T-cell (primary cell): Measurements from ENCODE around the gene ACSL6. TPM values are rescaled to one million over a fixed set of nuclear protein-coding genes. Genes with fewer than 3 reads are reported as not detected.
"Not testable (repeated sequence)": the region's sequence is repeated elsewhere in the genome, so short reads cannot be mapped to it uniquely, and the experiment has no call there.

Experiments used
- ATAC-seq, 4 experiments: fragments of 200-7000 bp in 3 of 4; fragments of 150-1000 bp in 1 of 4; cut with Tn5 transposase; replicated peaks in 1 of 4; 1 replicate in 3 of 4; 2 replicates in 1 of 4; pipeline ENCODE4 v1.10.0; 2021; ENCODE audit warnings: moderate library complexity in 3 of 4, mild to moderate bottlenecking in 2 of 4, moderate number of reproducible peaks in 1 of 4
- CTCF ChIA-PET, 2 donors: fragments of 300-600 bp; sonication (Branson Sonifier 250); formaldehyde crosslinking; loops; one replicate each; lab custom pipeline; 2022; ENCODE audit warnings: antibody characterized with exemption in 2 of 2; lab: Charles Lee
- POLR2A ChIA-PET, 2 donors: fragments of 300-600 bp; sonication (Branson Sonifier 250); formaldehyde crosslinking; loops; one replicate each; lab custom pipeline; 2022; ENCODE audit warnings: antibody characterized with exemption in 2 of 2; lab: Charles Lee
- DNase-seq, 35 experiments: peaks; one replicate each; pipeline versions ENCODE4 v3.0.0 to v3.0.0-alpha.2; 2013 to 2023
- H3K27ac ChIP-seq: one replicate; pipeline ENCODE4 v1.5.1; 2013; ENCODE audit warnings: low read length
- H3K27me3 ChIP-seq, 2 experiments: replicated peaks in 1 of 2; 1 replicate in 1 of 2; 2 replicates in 1 of 2; pipeline versions ENCODE4 v1.6.1 to v1.7.0; 2013; ENCODE audit warnings: low read length in 1 of 2, mixed read lengths in 1 of 2; ENCODE audit not compliant: control insufficient read depth in 2 of 2, insufficient read depth in 2 of 2; ENCODE audit errors: extremely low read depth in 1 of 2
- H3K36me3 ChIP-seq, 2 donors: 1 replicate in 1 of 2; 2 replicates in 1 of 2; pipeline versions ENCODE4 v1.6.1 to v1.7.0; 2013; ENCODE audit warnings: low read length in 1 of 2; ENCODE audit not compliant: control insufficient read depth in 2 of 2, insufficient read depth in 1 of 2; ENCODE audit errors: extremely low read depth in 1 of 2
- H3K4me1 ChIP-seq, 2 experiments: 1 replicate in 1 of 2; 2 replicates in 1 of 2; pipeline versions ENCODE4 v1.6.1 to v1.7.0; 2013; ENCODE audit warnings: low read length in 2 of 2, mixed read lengths in 1 of 2; ENCODE audit not compliant: insufficient read depth in 2 of 2, control insufficient read depth in 1 of 2; ENCODE audit errors: extremely low read depth in 1 of 2
- H3K4me3 ChIP-seq, 2 donors: 1 replicate in 1 of 2; 2 replicates in 1 of 2; pipeline versions ENCODE4 v1.5.1 to v1.7.0; 2013; ENCODE audit warnings: mild to moderate bottlenecking in 2 of 2, low read length in 1 of 2, moderate library complexity in 1 of 2; ENCODE audit not compliant: control insufficient read depth in 1 of 2; ENCODE audit errors: extremely low read depth in 1 of 2
- H3K9me3 ChIP-seq: 2 replicates; pipeline ENCODE4 v1.7.0; 2013
- H3K27ac Mint-ChIP-seq, 2 donors: one replicate each; pipeline ENCODE4 v1.8.0; 2020 to 2021; ENCODE audit warnings: mild to moderate bottlenecking in 2 of 2, mixed read lengths in 2 of 2
- H3K27me3 Mint-ChIP-seq, 2 donors: one replicate each; pipeline ENCODE4 v1.8.0; 2021 to 2022; ENCODE audit warnings: mixed read lengths in 2 of 2
- H3K36me3 Mint-ChIP-seq: one replicate; pipeline ENCODE4 v1.8.0; 2021; ENCODE audit warnings: mixed read lengths
- H3K4me1 Mint-ChIP-seq, 3 donors: one replicate each; pipeline ENCODE4 v1.8.0; 2020 to 2022; ENCODE audit warnings: mixed read lengths in 3 of 3, mild to moderate bottlenecking in 1 of 3
- H3K4me3 Mint-ChIP-seq, 3 donors: one replicate each; pipeline ENCODE4 v1.8.0; 2020 to 2022; ENCODE audit warnings: mild to moderate bottlenecking in 3 of 3, mixed read lengths in 3 of 3, moderate library complexity in 3 of 3
- H3K9me3 Mint-ChIP-seq, 3 donors: one replicate each; pipeline ENCODE4 v1.8.0; 2020 to 2022; ENCODE audit warnings: mixed read lengths in 3 of 3
- WGBS: methylation state at CpG from one replicate; pipeline ENCODE4 v1.1.5; 2013; ENCODE audit warnings: missing lambda C conversion rate; ENCODE audit not compliant: insufficient coverage; 5-methylcytosine and 5-hydroxymethylcytosine counted together
- total RNA-seq, 35 experiments: library from RNA in 6 of 35; stranded (reverse) in 6 of 35; fragments of 120-200 nt in 1 of 35; gene quantifications; one replicate each; pipeline versions ENCODE4 v1.2.1 to v1.2.4 and lab custom pipeline; 2013 to 2026

Gene ACSL6
- total RNA-seq, 5 donors from 2014 or later (not counting 1 experiment from before 2014, with no cell fraction given), result 23.7 to 42.9 (median 27.8) TPM

DNA sequence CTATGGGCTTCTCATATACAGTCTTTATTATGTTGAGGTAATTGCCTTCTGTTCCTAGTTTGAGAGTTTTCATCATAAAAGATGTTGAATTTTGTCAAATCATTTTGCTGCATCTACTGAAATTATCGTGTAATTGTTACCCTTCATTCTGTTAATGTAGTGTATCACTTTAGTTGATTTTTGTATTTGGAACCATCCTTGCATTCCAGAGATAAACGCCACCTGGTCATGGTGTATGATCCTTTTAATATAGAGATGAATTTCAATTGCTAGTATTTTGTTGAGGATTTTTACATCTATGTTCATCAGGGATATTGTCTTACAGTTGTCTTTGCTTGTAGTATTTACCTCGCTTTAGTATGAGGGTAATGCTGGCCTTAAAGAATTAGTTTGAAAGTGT, 85.3 kb downstream of the ACSL6 start:
- H3K9me3 ChIP-seq, result no peaks in the 10 kb centered on the region

DNA sequence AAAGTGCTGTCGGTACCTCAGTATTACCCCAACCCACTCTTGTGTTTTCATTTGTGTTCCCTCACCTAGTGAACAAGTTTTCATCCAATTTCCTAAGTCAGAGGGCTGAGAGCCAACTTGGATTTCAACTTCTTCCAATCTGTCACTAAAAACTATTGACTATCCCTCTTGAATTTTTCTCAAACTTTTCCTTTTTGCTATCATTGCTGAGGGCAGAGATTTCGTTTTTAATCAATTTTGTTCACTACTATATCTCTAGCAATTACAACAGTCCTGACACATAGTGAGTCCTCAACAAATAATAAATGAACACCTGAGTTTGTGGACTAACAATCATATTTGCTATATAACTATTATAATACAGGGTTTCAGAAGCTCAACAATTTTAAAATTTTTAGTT, 95.0 kb downstream of the ACSL6 start:
- no peak overlapping the region for H3K27ac Mint-ChIP-seq
- DNase-seq (no peak), ATAC-seq (no peak)
- no peaks in the 10 kb centered on the region for H3K4me1 Mint-ChIP-seq
- H3K9me3 Mint-ChIP-seq, result peaks cover 0 to 4% (median 4%) of the 10 kb centered on the region in 3 donors
- POLR2A ChIA-PET, result no interaction called here
- H3K9me3 ChIP-seq, result no peaks in the 10 kb centered on the region
- 78% methylated on average over 1 of the region's 2 CpGs for WGBS
- no peak overlapping the region for H3K4me3 Mint-ChIP-seq
- H3K4me1 ChIP-seq, result no peaks in the 10 kb centered on the region
- CTCF ChIA-PET, result no interaction called here
- no peaks in the 10 kb centered on the region for H3K36me3 ChIP-seq
- no peaks in the 10 kb centered on the region for H3K27me3 Mint-ChIP-seq
- no peaks in the 10 kb centered on the region for H3K27me3 ChIP-seq
- no peak overlapping the region for H3K4me3 ChIP-seq
- H3K36me3 Mint-ChIP-seq, result peaks cover 20% of the 10 kb centered on the region
- H3K27ac ChIP-seq, result no peak overlapping the region

More for the DNA sequence above, 85.3 kb downstream of the ACSL6 start:
- peaks cover 17 to 52% (median 39%) of the 10 kb centered on the region in 3 donors for H3K9me3 Mint-ChIP-seq
- DNase-seq (no peak), ATAC-seq (no peak)
- H3K36me3 Mint-ChIP-seq, result peaks cover 25% of the 10 kb centered on the region
- Histone ChIP-seq H3K36me3 (no peaks in the 10 kb centered on the region), H3K4me1 (no peaks in the 10 kb centered on the region), H3K27ac (no peak overlapping the region), H3K27me3 (no peaks in the 10 kb centered on the region), H3K4me3 (no peak overlapping the region)
- no peaks in the 10 kb centered on the region for H3K4me1 Mint-ChIP-seq
- no peak overlapping the region for H3K27ac Mint-ChIP-seq
- WGBS, result no CpG with 5 or more reads among the region's 3 CpGs
- no peak overlapping the region for H3K4me3 Mint-ChIP-seq
- POLR2A ChIA-PET, result no interaction called here
- H3K27me3 Mint-ChIP-seq, result no peaks in the 10 kb centered on the region
- CTCF ChIA-PET, result no interaction called here

DNA sequence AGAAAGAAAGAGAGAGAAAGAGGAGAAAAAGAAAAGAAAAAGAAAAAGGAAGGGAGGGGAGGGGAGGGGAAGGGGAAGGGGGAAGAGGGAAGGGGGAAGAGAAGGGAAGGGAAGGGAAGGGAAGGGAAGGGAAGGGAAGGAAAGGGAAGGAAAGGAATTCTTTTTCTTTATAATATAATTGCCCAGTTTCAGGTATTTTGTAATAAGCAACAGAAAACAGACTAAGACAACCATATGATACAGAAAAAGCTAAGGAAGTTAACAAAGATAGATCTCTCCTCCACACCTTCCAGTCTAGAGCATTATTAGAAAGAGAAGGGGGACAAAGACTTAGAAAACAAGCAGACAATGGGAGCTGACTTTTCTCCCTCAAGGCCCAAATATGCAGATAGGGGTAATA, 97.0 kb downstream of the ACSL6 start:
- Histone ChIP-seq H3K9me3 (no peaks in the 10 kb centered on the region), H3K27me3 (no peaks in the 10 kb centered on the region), H3K27ac (no peak overlapping the region), H3K36me3 (no peaks in the 10 kb centered on the region), H3K4me3 (no peak overlapping the region), H3K4me1 (no peaks in the 10 kb centered on the region)
- CTCF ChIA-PET, result no interaction called here
- Mint-ChIP-seq H3K9me3 (peaks cover 2 to 10% (median 6%) of the 10 kb centered on the region in 3 donors), H3K36me3 (peaks cover 23% of the 10 kb centered on the region), H3K4me1 (no peaks in the 10 kb centered on the region), H3K27me3 (no peaks in the 10 kb centered on the region), H3K27ac (no peak overlapping the region), H3K4me3 (no peak overlapping the region)
- POLR2A ChIA-PET, result no interaction called here
- no peak for ATAC-seq
- DNase-seq, result no peak

DNA sequence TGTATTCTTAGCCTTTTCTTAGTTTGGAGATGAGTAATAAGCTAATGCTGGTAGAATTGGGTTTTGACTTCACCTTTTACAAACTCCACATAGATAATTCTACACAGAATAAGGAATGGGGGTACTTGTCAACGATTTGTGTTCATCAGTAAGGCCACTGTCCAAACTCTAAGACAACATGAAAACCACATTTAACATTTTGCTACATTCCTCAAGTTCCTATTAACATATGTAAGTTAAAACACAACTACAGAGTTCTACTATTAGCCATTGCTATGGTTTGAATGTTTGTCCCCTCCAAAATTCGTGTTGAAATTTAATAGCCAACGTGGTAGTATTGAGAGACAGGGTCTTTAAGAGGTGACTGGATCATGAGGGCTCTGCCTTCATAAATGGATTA, 97.9 kb downstream of the ACSL6 start:
- H3K36me3 Mint-ChIP-seq, result peaks cover 21% of the 10 kb centered on the region
- Histone ChIP-seq H3K27me3 (no peaks in the 10 kb centered on the region), H3K4me3 (no peak overlapping the region), H3K9me3 (no peaks in the 10 kb centered on the region), H3K27ac (no peak overlapping the region), H3K36me3 (no peaks in the 10 kb centered on the region), H3K4me1 (no peaks in the 10 kb centered on the region)
- POLR2A ChIA-PET, result no interaction called here
- CTCF ChIA-PET, result interaction anchor here in 1 of 2 donors (0.5 kb wide), 1 partner anchor 95 kb away, joined by 3 read pairs; no protein-coding TSS in a partner anchor
- no peak overlapping the region for H3K27ac Mint-ChIP-seq
- peaks cover 0 to 10% (median 6%) of the 10 kb centered on the region in 3 donors for H3K9me3 Mint-ChIP-seq
- no peak for DNase-seq
- no peak for ATAC-seq
- no peaks in the 10 kb centered on the region for H3K27me3 Mint-ChIP-seq
- H3K4me1 Mint-ChIP-seq, result no peaks in the 10 kb centered on the region
- H3K4me3 Mint-ChIP-seq, result no peak overlapping the region
- WGBS, result 49% methylated on average over 2 of the region's 3 CpGs

DNA sequence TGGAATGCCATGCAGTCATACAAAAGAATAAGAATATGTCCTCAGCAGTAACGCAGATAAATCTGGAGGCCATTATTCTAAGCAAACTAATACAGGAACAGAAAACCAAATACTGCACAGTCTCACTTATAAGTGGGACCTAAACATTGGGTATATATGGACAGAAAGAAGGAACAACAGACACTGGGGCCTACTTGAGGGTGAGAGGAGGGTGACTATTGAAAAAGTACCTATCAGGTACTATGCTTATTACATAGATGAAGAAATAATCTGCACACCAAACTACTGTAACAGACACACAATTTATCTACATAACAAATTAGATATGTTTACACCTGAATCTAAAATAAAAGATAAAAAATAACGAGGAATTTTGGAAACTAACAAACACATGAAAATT, 104.8 kb downstream of the ACSL6 start:
- no peak overlapping the region for H3K27ac ChIP-seq
- WGBS, result no CpG with 5 or more reads among the region's 2 CpGs
- DNase-seq, result no peak
- H3K27ac Mint-ChIP-seq, result no peak overlapping the region
- CTCF ChIA-PET, result no interaction called here
- H3K4me1 Mint-ChIP-seq, result peaks cover 13 to 15% (median 14%) of the 10 kb centered on the region in 3 donors
- no peaks in the 10 kb centered on the region for H3K36me3 ChIP-seq
- H3K36me3 Mint-ChIP-seq, result peaks cover 54% of the 10 kb centered on the region
- peaks cover 0 to 8% of the 10 kb centered on the region in 2 experiments for H3K4me1 ChIP-seq
- no peak for ATAC-seq
- POLR2A ChIA-PET, result no interaction called here
- no peak overlapping the region for H3K4me3 ChIP-seq
- H3K27me3 ChIP-seq, result no peaks in the 10 kb centered on the region
- H3K9me3 ChIP-seq, result peaks cover 4% of the 10 kb centered on the region
- H3K9me3 Mint-ChIP-seq, result peaks cover 32 to 61% (median 39%) of the 10 kb centered on the region in 3 donors
- H3K27me3 Mint-ChIP-seq, result no peaks in the 10 kb centered on the region
- H3K4me3 Mint-ChIP-seq, result no peak overlapping the region

DNA sequence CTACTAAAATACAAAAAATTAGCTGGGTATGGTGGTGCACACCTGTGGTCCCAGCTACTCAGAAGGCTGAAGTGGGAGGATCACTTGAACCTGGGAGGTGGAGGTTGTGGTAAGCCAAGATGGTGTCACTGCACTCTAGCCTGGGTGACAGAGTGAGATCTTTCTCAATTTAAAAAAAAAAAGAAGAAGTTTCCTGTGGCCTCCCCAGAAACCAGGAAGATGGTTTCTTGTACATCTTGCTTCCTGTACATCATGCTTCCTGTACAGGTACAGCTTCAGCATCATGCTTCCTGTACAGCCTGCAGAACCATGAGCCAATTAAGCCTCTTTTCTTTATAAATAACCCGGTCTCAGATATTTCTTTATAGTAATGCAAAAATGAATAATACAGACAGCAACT, 109.2 kb downstream of the ACSL6 start:
- Mint-ChIP-seq H3K9me3 (peaks cover 34 to 47% (median 36%) of the 10 kb centered on the region in 3 donors), H3K4me3 (peak overlapping the region in 1 of 3 donors; percentile 27), H3K27ac (peak overlapping the region; percentile 52 to 55), H3K36me3 (peaks cover 52% of the 10 kb centered on the region), H3K4me1 (peaks cover 13 to 28% (median 18%) of the 10 kb centered on the region in 3 donors)
- no CpG with 5 or more reads among the region's 1 CpG for WGBS
- Histone ChIP-seq H3K27me3 (peaks cover 0 to 14% of the 10 kb centered on the region in 2 experiments), H3K27ac (peak overlapping the region; percentile 64), H3K4me1 (peaks cover 0 to 15% of the 10 kb centered on the region in 2 experiments)
- CTCF ChIA-PET, H3K36me3 ChIP-seq, H3K27me3 Mint-ChIP-seq, H3K9me3 ChIP-seq, H3K4me3 ChIP-seq: not testable (repeated sequence)
- ATAC-seq (peak in 3 of 4 experiments; percentile 47 to 62 (median 48)), DNase-seq (peak in 3 of 35 experiments; percentile 11 to 40 (median 22))
- POLR2A ChIA-PET, result interaction anchor here in 1 of 2 donors (0.6 kb wide), 1 partner anchor 109 kb away, joined by 3 read pairs; no protein-coding TSS in a partner anchor
